HG03354 (cell line): ENCODE results near the gene ZIC1.

Source experiments
- ATAC-seq: cut with Tn5 transposase; IDR thresholded peaks from one replicate; pipeline ENCODE4 v1.9.1; 2021; ENCODE audit warnings: mild to moderate bottlenecking; ENCODE audit not compliant: unreplicated experiment, poor library complexity, severe bottlenecking

The ZIC1 gene

GRCh38 chr3:147409143-147410115, at the start of gene ZIC1:
Gene ZIC1, plus strand, starts transcription at chr3:147409365. Its CDS starts 748 bp downstream, at chr3:147410113.
- no peak for ATAC-seq

GRCh38 chr3:147360051-147360439, 49.1 kb upstream of the ZIC1 start:
- no peak for ATAC-seq

GRCh38 chr3:147360646-147361453, 48.3 kb upstream of the ZIC1 start:
- ATAC-seq: peak; percentile 63

GRCh38 chr3:147361454-147362420, 47.4 kb upstream of the ZIC1 start:
- peak; percentile 72 for ATAC-seq

GRCh38 chr3:147364771-147365170, 44.4 kb upstream of the ZIC1 start:
- ATAC-seq: no peak

GRCh38 chr3:147365196-147366115, 43.7 kb upstream of the ZIC1 start:
- no peak for ATAC-seq

- no peak for ATAC-seq
These were observed 41.5 kb upstream of the ZIC1 start for GRCh38 chr3:147367676-147368075.

GRCh38 chr3:147368151-147368550, 41.0 kb upstream of the ZIC1 start:
- no peak for ATAC-seq

- no peak for ATAC-seq
These were observed 40.5 kb upstream of the ZIC1 start for GRCh38 chr3:147368561-147369221.

GRCh38 chr3:147369231-147369630, 39.9 kb upstream of the ZIC1 start:
- no peak for ATAC-seq

- ATAC-seq: no peak
These were observed 39.5 kb upstream of the ZIC1 start for GRCh38 chr3:147369661-147370123.

GRCh38 chr3:147370349-147370748, 38.8 kb upstream of the ZIC1 start:
- no peak for ATAC-seq

- no peak for ATAC-seq
These were observed 38.0 kb upstream of the ZIC1 start for GRCh38 chr3:147371140-147371539.

GRCh38 chr3:147371771-147372340, 37.3 kb upstream of the ZIC1 start:
- ATAC-seq: no peak

- no peak for ATAC-seq
These were observed 36.6 kb upstream of the ZIC1 start for GRCh38 chr3:147372525-147373027.

- ATAC-seq: no peak
These were observed 35.9 kb upstream of the ZIC1 start for GRCh38 chr3:147373301-147373700.
